ENCODE measurements around the gene ZNF511. TPM values are rescaled to one million over a fixed set of nuclear protein-coding genes. Genes with fewer than 3 reads are reported as not detected.
"Not testable (repeated sequence)": the region's sequence is repeated elsewhere in the genome, so short reads cannot be mapped to it uniquely, and the experiment has no call there.

The ZNF511 gene
- total and polyA plus RNA-seq, 2 experiments from 2014 or later, result 53.7 to 150 TPM

- H3K27ac ChIP-seq, result no peak overlapping the region
- H3K36me3 ChIP-seq, result no peaks in the 10 kb centered on the region
- H3K4me3 ChIP-seq, result no peak overlapping the region
- H3K9me3 ChIP-seq (ENCODE audit: low read depth), result no peaks in the 10 kb centered on the region
- peaks cover 5% of the 10 kb centered on the region for H3K4me1 ChIP-seq (ENCODE audit: low read depth)
- no peak for TF ChIP-seq CTCF (IDR thresholded peaks at IDR 0.05; ENCODE audit: low read depth, low read length)
- no peak for DNase-seq (ENCODE audit: low read depth in 1 of 2, low spot score in 1 of 2)
- no peaks in the 10 kb centered on the region for H3K27me3 ChIP-seq
Observed at GRCh38 chr10:133263674-133264073, 45.0 kb upstream of the ZNF511 start.

- Histone ChIP-seq H3K4me3 (no peak overlapping the region), H3K4me1 (ENCODE audit: low read depth) (peaks cover 5% of the 10 kb centered on the region), H3K27me3 (no peaks in the 10 kb centered on the region), H3K36me3 (no peaks in the 10 kb centered on the region), H3K27ac (no peak overlapping the region), H3K9me3 (ENCODE audit: low read depth) (no peaks in the 10 kb centered on the region)
- no peak for DNase-seq (ENCODE audit: low read depth in 1 of 2, low spot score in 1 of 2)
- TF ChIP-seq CTCF (IDR thresholded peaks at IDR 0.05; ENCODE audit: low read depth, low read length), result no peak
Observed at GRCh38 chr10:133264461-133264860, 44.3 kb upstream of the ZNF511 start.

GRCh38 chr10:133265052-133265451 lies 43.7 kb upstream of the ZNF511 start:
- H3K9me3 ChIP-seq (ENCODE audit: low read depth); DNase-seq (ENCODE audit: low read depth in 1 of 2, low spot score in 1 of 2); H3K36me3 ChIP-seq; H3K27ac ChIP-seq; H3K4me3 ChIP-seq; H3K27me3 ChIP-seq; H3K4me1 ChIP-seq (ENCODE audit: low read depth): not testable (repeated sequence)

GRCh38 chr10:133266056-133266795 lies 42.5 kb upstream of the ZNF511 start:
- no peaks in the 10 kb centered on the region for H3K27me3 ChIP-seq
- no peak overlapping the region for H3K27ac ChIP-seq
- peaks cover 1% of the 10 kb centered on the region for H3K4me1 ChIP-seq (ENCODE audit: low read depth)
- TF ChIP-seq CTCF (IDR thresholded peaks at IDR 0.05; ENCODE audit: low read depth, low read length), result no peak
- DNase-seq (ENCODE audit: low read depth in 1 of 2, low spot score in 1 of 2), result no peak
- H3K4me3 ChIP-seq, result no peak overlapping the region
- no peaks in the 10 kb centered on the region for H3K9me3 ChIP-seq (ENCODE audit: low read depth)
- H3K36me3 ChIP-seq, result no peaks in the 10 kb centered on the region

- Histone ChIP-seq H3K4me3 (no peak overlapping the region), H3K36me3 (no peaks in the 10 kb centered on the region), H3K27me3 (no peaks in the 10 kb centered on the region), H3K9me3 (ENCODE audit: low read depth) (no peaks in the 10 kb centered on the region), H3K4me1 (ENCODE audit: low read depth) (no peaks in the 10 kb centered on the region), H3K27ac (no peak overlapping the region)
- no peak for TF ChIP-seq CTCF (IDR thresholded peaks at IDR 0.05; ENCODE audit: low read depth, low read length)
- no peak for DNase-seq (ENCODE audit: low read depth in 1 of 2, low spot score in 1 of 2)
Observed at GRCh38 chr10:133267293-133267692, 41.4 kb upstream of the ZNF511 start.

GRCh38 chr10:133267829-133268228 lies 40.9 kb upstream of the ZNF511 start:
- TF ChIP-seq CTCF (IDR thresholded peaks at IDR 0.05; ENCODE audit: low read depth, low read length), result no peak
- DNase-seq (ENCODE audit: low read depth in 1 of 2, low spot score in 1 of 2), result no peak
- H3K4me1 ChIP-seq (ENCODE audit: low read depth), result no peaks in the 10 kb centered on the region
- no peak overlapping the region for H3K4me3 ChIP-seq
- H3K36me3 ChIP-seq, result no peaks in the 10 kb centered on the region
- H3K9me3 ChIP-seq (ENCODE audit: low read depth), result no peaks in the 10 kb centered on the region
- H3K27ac ChIP-seq, result no peak overlapping the region
- H3K27me3 ChIP-seq, result no peaks in the 10 kb centered on the region

Data from cardiac muscle cell (in vitro differentiated cells and primary cell).